SW480 (cell line): ENCODE results near the gene LHFPL3.

ENCODE experiments used
- DNase-seq: peaks from one replicate; pipeline ENCODE4 v3.0.0-alpha.2; 2016; ENCODE audit warnings: low spot score

LHFPL3 gene

GRCh38 chr7:104846731-104847130, 518.3 kb downstream of the LHFPL3 start:
- DNase-seq, result no peak

GRCh38 chr7:104848138-104848990, 520.0 kb downstream of the LHFPL3 start:
- peak; percentile 55 for DNase-seq

GRCh38 chr7:104850374-104850773, 522.0 kb downstream of the LHFPL3 start:
- DNase-seq, result no peak

GRCh38 chr7:104851268-104851667, 522.9 kb downstream of the LHFPL3 start:
- DNase-seq, result no peak

- no peak for DNase-seq
These were observed 524.0 kb downstream of the LHFPL3 start for GRCh38 chr7:104852386-104852785.

GRCh38 chr7:104855861-104856260, 527.5 kb downstream of the LHFPL3 start:
- no peak for DNase-seq

- DNase-seq, result no peak
These were observed 529.3 kb downstream of the LHFPL3 start for GRCh38 chr7:104857458-104858425.

- no peak for DNase-seq
These were observed 531.5 kb downstream of the LHFPL3 start for GRCh38 chr7:104859754-104860426.

- DNase-seq, result no peak
These were observed 533.5 kb downstream of the LHFPL3 start for GRCh38 chr7:104861729-104862390.

GRCh38 chr7:104862719-104863118, 534.3 kb downstream of the LHFPL3 start:
- DNase-seq, result peak; percentile 67

- no peak for DNase-seq
These were observed 545.0 kb downstream of the LHFPL3 start for GRCh38 chr7:104873401-104873800.

GRCh38 chr7:104878577-104878976, 550.2 kb downstream of the LHFPL3 start:
- no peak for DNase-seq

GRCh38 chr7:104883248-104883717, 554.9 kb downstream of the LHFPL3 start:
- no peak for DNase-seq

GRCh38 chr7:104883718-104884452, 555.5 kb downstream of the LHFPL3 start:
- DNase-seq, result peak; percentile 96

- DNase-seq, result no peak
These were observed 558.2 kb downstream of the LHFPL3 start for GRCh38 chr7:104886651-104887050.

- DNase-seq, result no peak
These were observed 561.8 kb downstream of the LHFPL3 start for GRCh38 chr7:104890216-104890615.

GRCh38 chr7:104891949-104892348, 563.5 kb downstream of the LHFPL3 start:
- no peak for DNase-seq

- no peak for DNase-seq
These were observed 565.9 kb downstream of the LHFPL3 start for GRCh38 chr7:104894314-104894713.

- no peak for DNase-seq
These were observed 566.5 kb downstream of the LHFPL3 start for GRCh38 chr7:104894726-104895521.
